ENCODE data around the gene SOWAHA. TPM values are rescaled to one million over a fixed set of nuclear protein-coding genes. Genes with fewer than 3 reads are reported as not detected.

Gene SOWAHA
- total RNA-seq, 3 donors from 2014 or later = 0.66 to 3.2 (median 0.96) TPM

- Histone ChIP-seq H3K27me3 (no peaks in the 10 kb centered on the region), H3K36me3 (no peaks in the 10 kb centered on the region), H3K27ac (no peak overlapping the region), H3K9me3 (no peaks in the 10 kb centered on the region), H3K4me1 (no peaks in the 10 kb centered on the region), H3K4me3 (no peak overlapping the region)
- DNase-seq (ENCODE audit: low spot score in 2 of 2) = no peak
- intact Hi-C loops (cut with DNase I; ENCODE audit: low total_unique reads) = no loop called here
- TF ChIP-seq POLR2AphosphoS5 (IDR thresholded peaks at IDR 0.05) = no peak
- no peak for TF ChIP-seq CTCF (IDR thresholded peaks at IDR 0.05)
- no peak for TF ChIP-seq POLR2A (IDR thresholded peaks at IDR 0.05)
Measured at GRCh38 chr5:132848270-132848669, 35.2 kb downstream of the SOWAHA start.

DNA sequence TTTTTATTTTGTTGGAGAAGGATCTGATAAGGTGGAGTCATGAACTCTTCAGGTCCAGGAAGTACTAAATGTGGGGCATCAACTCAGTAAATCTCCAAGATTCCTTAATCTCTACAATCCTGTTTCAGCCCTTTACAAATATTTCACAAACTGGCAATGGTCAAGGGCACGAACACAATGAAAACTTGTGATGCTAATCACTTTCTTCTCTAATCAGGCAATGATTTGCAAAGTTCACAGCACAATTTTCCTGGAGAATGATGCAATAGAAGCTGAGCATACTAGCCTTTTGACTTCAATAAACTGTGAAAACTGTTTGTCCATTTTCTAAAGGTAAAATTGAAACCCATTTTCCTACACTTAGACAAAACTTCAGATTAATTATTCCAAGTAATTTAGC is 36.2 kb downstream of the SOWAHA start:
- H3K4me1 ChIP-seq = no peaks in the 10 kb centered on the region

DNA sequence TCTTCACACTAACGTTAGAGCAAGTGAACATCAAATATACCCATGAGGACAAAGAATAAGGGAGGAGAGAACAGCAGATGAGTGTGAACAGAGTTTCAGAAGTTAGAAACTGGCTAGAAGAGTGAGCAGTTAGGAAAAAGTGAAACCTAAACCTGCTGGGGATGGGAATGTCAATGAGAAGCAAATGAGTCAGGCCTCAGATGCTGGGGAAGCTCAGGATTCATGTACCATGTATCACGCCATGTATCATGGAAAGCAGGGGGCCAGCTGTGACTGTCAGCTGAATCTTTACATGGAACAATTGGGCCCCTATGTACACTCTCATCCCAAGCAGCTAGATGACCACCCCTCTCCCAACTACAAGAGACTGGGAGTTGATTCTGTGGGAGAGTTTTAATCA is 37.0 kb downstream of the SOWAHA start:
- Histone ChIP-seq H3K27ac (no peak overlapping the region), H3K27me3 (no peaks in the 10 kb centered on the region), H3K4me1 (no peaks in the 10 kb centered on the region), H3K36me3 (no peaks in the 10 kb centered on the region), H3K9me3 (no peaks in the 10 kb centered on the region), H3K4me3 (no peak overlapping the region)
- TF ChIP-seq CTCF (IDR thresholded peaks at IDR 0.05) (no peak), POLR2A (IDR thresholded peaks at IDR 0.05) (no peak), POLR2AphosphoS5 (IDR thresholded peaks at IDR 0.05) (no peak)
- intact Hi-C loops (cut with DNase I; ENCODE audit: low total_unique reads) = no loop called here
- no peak for DNase-seq (ENCODE audit: low spot score in 2 of 2)

More for the DNA sequence above, 36.2 kb downstream of the SOWAHA start:
- H3K9me3 ChIP-seq = no peaks in the 10 kb centered on the region
- TF ChIP-seq CTCF (IDR thresholded peaks at IDR 0.05) = no peak
- no peak for TF ChIP-seq POLR2A (IDR thresholded peaks at IDR 0.05)
- TF ChIP-seq POLR2AphosphoS5 (IDR thresholded peaks at IDR 0.05) = no peak
- no peak overlapping the region for H3K27ac ChIP-seq
- intact Hi-C loops (cut with DNase I; ENCODE audit: low total_unique reads) = no loop called here
- no peak overlapping the region for H3K4me3 ChIP-seq
- H3K36me3 ChIP-seq = no peaks in the 10 kb centered on the region
- H3K27me3 ChIP-seq = no peaks in the 10 kb centered on the region
- no peak for DNase-seq (ENCODE audit: low spot score in 2 of 2)

- DNase-seq (ENCODE audit: low spot score in 2 of 2) = no peak
- intact Hi-C loops (cut with DNase I; ENCODE audit: low total_unique reads) = no loop called here
- H3K36me3 ChIP-seq = no peaks in the 10 kb centered on the region
- no peak for TF ChIP-seq POLR2A (IDR thresholded peaks at IDR 0.05)
- TF ChIP-seq CTCF (IDR thresholded peaks at IDR 0.05) = no peak
- TF ChIP-seq POLR2AphosphoS5 (IDR thresholded peaks at IDR 0.05) = no peak
- H3K4me1 ChIP-seq = no peaks in the 10 kb centered on the region
- no peak overlapping the region for H3K4me3 ChIP-seq
- no peaks in the 10 kb centered on the region for H3K9me3 ChIP-seq
- no peaks in the 10 kb centered on the region for H3K27me3 ChIP-seq
- H3K27ac ChIP-seq = no peak overlapping the region
Measured at GRCh38 chr5:132853323-132853722, 40.2 kb downstream of the SOWAHA start.

- no peaks in the 10 kb centered on the region for H3K4me1 ChIP-seq
- no peaks in the 10 kb centered on the region for H3K27me3 ChIP-seq
- TF ChIP-seq POLR2A (IDR thresholded peaks at IDR 0.05) (no peak), CTCF (IDR thresholded peaks at IDR 0.05) (no peak), POLR2AphosphoS5 (IDR thresholded peaks at IDR 0.05) (no peak)
- no peak for DNase-seq (ENCODE audit: low spot score in 2 of 2)
- intact Hi-C loops (cut with DNase I; ENCODE audit: low total_unique reads) = no loop called here
- no peak overlapping the region for H3K4me3 ChIP-seq
- no peak overlapping the region for H3K27ac ChIP-seq
- H3K9me3 ChIP-seq = no peaks in the 10 kb centered on the region
- H3K36me3 ChIP-seq = no peaks in the 10 kb centered on the region
Measured at GRCh38 chr5:132853790-132854189, 40.7 kb downstream of the SOWAHA start.
